Mesenteric fat pad (tissue), 1 donor: Measurements from ENCODE around the gene KIF18A. TPM values are rescaled to one million over a fixed set of nuclear protein-coding genes. Genes with fewer than 3 reads are reported as not detected.

ENCODE experiments used
- DNase-seq: peaks from one replicate; pipeline ENCODE4 v3.0.0-alpha.2; 2020; ENCODE audit warnings: low spot score
- total RNA-seq: library from RNA; stranded (reverse); fragmentation: NEBNext Ultra II Directional; extraction: Animal tissue kit (Norgen Biotek cat#: 25700); gene quantifications from one replicate; pipeline ENCODE4 v1.2.1, GENCODE V29; 2021
- donor health status: DM: yes; HTN: yes; CAD: no.

The KIF18A gene
- total RNA-seq, 1 donor from 2014 or later: 0.32 TPM

- DNase-seq: no peak
Measured at GRCh38 chr11:28048812-28049211, 59.1 kb downstream of the KIF18A start.

GRCh38 chr11:28043930-28044709 lies 63.8 kb downstream of the KIF18A start:
- DNase-seq: no peak

GRCh38 chr11:28040384-28040783 lies 67.6 kb downstream of the KIF18A start:
- no peak for DNase-seq

- DNase-seq: no peak
Measured at GRCh38 chr11:28038775-28039174, 69.2 kb downstream of the KIF18A start.

- DNase-seq: no peak
Measured at GRCh38 chr11:28026634-28027290, 81.2 kb downstream of the KIF18A start.

GRCh38 chr11:28017816-28018215 lies 90.1 kb downstream of the KIF18A start:
- no peak for DNase-seq

GRCh38 chr11:28011813-28012212 lies 96.1 kb downstream of the KIF18A start:
- no peak for DNase-seq

- DNase-seq: no peak
Measured at GRCh38 chr11:28009996-28010395, 98.0 kb downstream of the KIF18A start.

- no peak for DNase-seq
Measured at GRCh38 chr11:28009388-28009787, 98.6 kb downstream of the KIF18A start.

GRCh38 chr11:28003615-28004014 lies 104.3 kb downstream of the KIF18A start:
- DNase-seq: no peak

GRCh38 chr11:27998552-27998951 lies 109.4 kb downstream of the KIF18A start:
- DNase-seq: no peak

GRCh38 chr11:27997344-27997743 lies 110.6 kb downstream of the KIF18A start:
- DNase-seq: no peak

GRCh38 chr11:27996066-27996465 lies 111.9 kb downstream of the KIF18A start:
- no peak for DNase-seq

- no peak for DNase-seq
Measured at GRCh38 chr11:27995083-27995482, 112.9 kb downstream of the KIF18A start.

- DNase-seq: no peak
Measured at GRCh38 chr11:27991736-27992135, 116.2 kb downstream of the KIF18A start.

GRCh38 chr11:27977527-27977926 lies 130.4 kb downstream of the KIF18A start:
- no peak for DNase-seq

GRCh38 chr11:27977031-27977430 lies 130.9 kb downstream of the KIF18A start:
- DNase-seq: no peak

- no peak for DNase-seq
Measured at GRCh38 chr11:27976262-27976661, 131.7 kb downstream of the KIF18A start.

GRCh38 chr11:27973851-27974536 lies 134.0 kb downstream of the KIF18A start:
- no peak for DNase-seq

- DNase-seq: no peak
Measured at GRCh38 chr11:27972522-27973170, 135.3 kb downstream of the KIF18A start.

GRCh38 chr11:27971171-27971570 lies 136.8 kb downstream of the KIF18A start:
- DNase-seq: no peak
